Trophoblast cell (in vitro differentiated cells and primary cell): Measurements from ENCODE around the gene EHMT1.
A peak's percentile ranks its signal among the peaks of the same experiment; 100 is the strongest.
"Not testable (repeated sequence)": the region's sequence is repeated elsewhere in the genome, so short reads cannot be mapped to it uniquely, and the experiment has no call there.

Experiments
- DNase-seq, 2 donors: peaks; one replicate each; pipeline ENCODE4 v3.0.0-alpha.2; 2016
- H2AFZ ChIP-seq: 2 replicates; pipeline ENCODE4 v1.6.1; 2013; ENCODE audit warnings: low read length, moderate library complexity, mild to moderate bottlenecking; ENCODE audit not compliant: insufficient read depth, poor library complexity
- H2AK5ac ChIP-seq: 2 replicates; pipeline ENCODE4 v1.6.1; 2013; ENCODE audit warnings: mild to moderate bottlenecking, low read length
- H2BK120ac ChIP-seq: 2 replicates; pipeline ENCODE4 v1.6.1; 2013; ENCODE audit warnings: low read length, mild to moderate bottlenecking, moderate library complexity; ENCODE audit not compliant: insufficient read depth, poor library complexity
- H2BK12ac ChIP-seq: 2 replicates; pipeline ENCODE4 v1.6.1; 2013; ENCODE audit warnings: mild to moderate bottlenecking, low read length, moderate library complexity
- H2BK5ac ChIP-seq: 2 replicates; pipeline ENCODE4 v1.6.1; 2013; ENCODE audit warnings: low read length, low read depth, moderate library complexity, mild to moderate bottlenecking; ENCODE audit not compliant: poor library complexity
- H3K14ac ChIP-seq: 2 replicates; pipeline ENCODE4 v1.6.1; 2013; ENCODE audit warnings: mild to moderate bottlenecking, low read length
- H3K18ac ChIP-seq: 2 replicates; pipeline ENCODE4 v1.6.1; 2013; ENCODE audit warnings: mild to moderate bottlenecking, low read length
- H3K23ac ChIP-seq: 2 replicates; pipeline ENCODE4 v1.6.1; 2013; ENCODE audit warnings: low read length
- H3K27ac ChIP-seq: 2 replicates; pipeline ENCODE4 v1.5.1; 2013; ENCODE audit warnings: low read depth, mild to moderate bottlenecking, inconsistent platforms, low read length, moderate library complexity
- H3K27me3 ChIP-seq: 2 replicates; pipeline ENCODE4 v1.6.1; 2013; ENCODE audit warnings: inconsistent platforms, mild to moderate bottlenecking, low read length, moderate library complexity; ENCODE audit not compliant: insufficient read depth
- H3K36me3 ChIP-seq, 2 experiments: 1 replicate in 1 of 2; 2 replicates in 1 of 2; pipeline ENCODE4 v1.6.1; 2013; ENCODE audit warnings: low read length in 2 of 2, mild to moderate bottlenecking in 2 of 2, moderate library complexity in 1 of 2; ENCODE audit not compliant: insufficient read depth in 2 of 2, control insufficient read depth in 1 of 2
- H3K4ac ChIP-seq: 2 replicates; pipeline ENCODE4 v1.6.1; 2013; ENCODE audit warnings: low read depth, mild to moderate bottlenecking, low read length, moderate library complexity
- H3K4me1 ChIP-seq, 2 experiments: 1 replicate in 1 of 2; 2 replicates in 1 of 2; pipeline ENCODE4 v1.6.1; 2013; ENCODE audit warnings: low read length in 2 of 2, mild to moderate bottlenecking in 2 of 2, moderate library complexity in 1 of 2; ENCODE audit not compliant: insufficient read depth in 2 of 2, control insufficient read depth in 1 of 2
- H3K4me2 ChIP-seq: 2 replicates; pipeline ENCODE4 v1.6.1; 2013; ENCODE audit warnings: inconsistent platforms, mild to moderate bottlenecking, low read length, moderate library complexity
- H3K4me3 ChIP-seq: 2 replicates; pipeline ENCODE4 v1.5.1; 2013; ENCODE audit warnings: mild to moderate bottlenecking, low read depth, low read length, inconsistent platforms
- H3K79me1 ChIP-seq: one replicate; pipeline ENCODE4 v1.6.1; 2013; ENCODE audit warnings: low read length
- H3K79me2 ChIP-seq: 2 replicates; pipeline ENCODE4 v1.6.1; 2013; ENCODE audit warnings: low read length, mild to moderate bottlenecking; ENCODE audit not compliant: control insufficient read depth, insufficient read depth, poor library complexity
- H3K9ac ChIP-seq: 2 replicates; pipeline ENCODE4 v1.6.1; 2013; ENCODE audit warnings: mild to moderate bottlenecking, low read length
- H3K9me3 ChIP-seq: 2 replicates; pipeline ENCODE4 v1.6.1; 2013; ENCODE audit warnings: low read depth, mild to moderate bottlenecking, control low read depth, inconsistent platforms, low read length; ENCODE audit not compliant: insufficient read depth
- H4K12ac ChIP-seq: 2 replicates; pipeline ENCODE4 v1.6.1; 2013; ENCODE audit warnings: low read depth, mild to moderate bottlenecking, low read length, moderate library complexity
- H4K8ac ChIP-seq: 2 replicates; pipeline ENCODE4 v1.6.1; 2013; ENCODE audit warnings: low read depth, mild to moderate bottlenecking, low read length, moderate library complexity
- H4K91ac ChIP-seq: one replicate; pipeline ENCODE4 v1.6.1; 2013; ENCODE audit warnings: low read depth, mild to moderate bottlenecking, low read length, moderate library complexity
- WGBS: extraction: QIAGEN DNeasy Blood & Tissue Kit; methylation state at CpG from one replicate; pipeline ENCODE4 v1.1.7; 2013; ENCODE audit warnings: missing lambda C conversion rate; ENCODE audit not compliant: insufficient read length, insufficient coverage; ENCODE audit errors: extremely low coverage; 5-methylcytosine and 5-hydroxymethylcytosine counted together

Gene EHMT1

DNA sequence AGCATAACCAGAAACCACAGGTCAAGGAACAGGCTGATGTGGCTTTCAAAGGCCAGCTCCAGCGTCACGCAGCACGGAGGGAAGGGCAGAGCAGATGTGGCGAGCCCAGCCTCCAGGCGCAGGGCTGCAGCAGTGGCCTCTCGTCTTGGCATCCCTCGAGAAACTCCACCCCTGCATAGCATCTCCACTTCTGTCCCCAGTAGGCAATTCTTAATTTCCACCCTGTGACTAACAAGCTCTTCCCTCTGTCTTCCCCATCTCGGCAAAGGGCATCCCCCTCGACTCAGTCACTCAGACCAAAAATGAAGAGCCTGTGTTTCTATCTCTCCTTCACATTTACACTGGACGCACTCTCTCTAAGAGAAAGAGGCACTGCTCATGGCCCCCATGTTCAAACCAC, 257.0 kb downstream of the EHMT1 start:
- no peak overlapping the region for H3K9ac ChIP-seq
- H3K14ac ChIP-seq = no peak overlapping the region
- no peak overlapping the region for H4K8ac ChIP-seq
- H3K9me3 ChIP-seq = peaks cover 45% of the 10 kb centered on the region
- WGBS = no CpG with 5 or more reads among the region's 10 CpGs
- H2AK5ac ChIP-seq = no peak overlapping the region
- peaks cover 16% of the 10 kb centered on the region for H3K27me3 ChIP-seq
- peaks cover 3 to 4% of the 10 kb centered on the region in 2 experiments for H3K4me1 ChIP-seq
- H2BK120ac ChIP-seq = no peak overlapping the region
- no peak overlapping the region for H3K18ac ChIP-seq
- no peak overlapping the region for H2BK5ac ChIP-seq
- H3K79me2 ChIP-seq = no peaks in the 10 kb centered on the region
- H3K4ac ChIP-seq = no peak overlapping the region
- H3K27ac ChIP-seq = no peak overlapping the region
- DNase-seq = no peak
- H3K4me3 ChIP-seq = no peak overlapping the region
- H3K36me3 ChIP-seq = no peaks in the 10 kb centered on the region
- H4K91ac ChIP-seq = no peak overlapping the region
- H3K23ac ChIP-seq = no peak overlapping the region
- no peak overlapping the region for H3K4me2 ChIP-seq
- no peak overlapping the region for H2BK12ac ChIP-seq
- no peak overlapping the region for H2AFZ ChIP-seq
- no peaks in the 10 kb centered on the region for H3K79me1 ChIP-seq
- H4K12ac ChIP-seq = no peak overlapping the region

DNA sequence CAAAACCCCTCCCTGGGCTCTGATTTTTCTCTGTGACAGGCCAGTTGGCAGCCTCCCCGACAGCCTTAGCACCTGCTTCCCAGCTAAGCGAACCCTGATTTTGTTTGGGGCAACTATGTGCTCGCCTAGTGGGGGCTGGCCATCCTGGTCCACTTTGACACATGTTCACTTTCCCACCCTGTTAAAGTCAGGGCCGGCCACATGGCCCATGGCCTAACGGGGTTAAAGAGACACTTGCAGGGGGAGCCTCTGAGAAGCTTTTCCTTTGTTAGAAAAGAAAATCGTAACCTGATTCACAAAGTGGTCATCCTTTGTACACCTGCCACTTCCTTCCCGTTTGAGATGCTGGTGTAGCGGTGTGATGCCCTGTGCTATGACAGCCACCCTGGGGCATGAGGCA, 257.5 kb downstream of the EHMT1 start:
- Histone ChIP-seq H3K4me3 (no peak overlapping the region), H3K36me3 (no peaks in the 10 kb centered on the region), H3K9ac (no peak overlapping the region)

DNA sequence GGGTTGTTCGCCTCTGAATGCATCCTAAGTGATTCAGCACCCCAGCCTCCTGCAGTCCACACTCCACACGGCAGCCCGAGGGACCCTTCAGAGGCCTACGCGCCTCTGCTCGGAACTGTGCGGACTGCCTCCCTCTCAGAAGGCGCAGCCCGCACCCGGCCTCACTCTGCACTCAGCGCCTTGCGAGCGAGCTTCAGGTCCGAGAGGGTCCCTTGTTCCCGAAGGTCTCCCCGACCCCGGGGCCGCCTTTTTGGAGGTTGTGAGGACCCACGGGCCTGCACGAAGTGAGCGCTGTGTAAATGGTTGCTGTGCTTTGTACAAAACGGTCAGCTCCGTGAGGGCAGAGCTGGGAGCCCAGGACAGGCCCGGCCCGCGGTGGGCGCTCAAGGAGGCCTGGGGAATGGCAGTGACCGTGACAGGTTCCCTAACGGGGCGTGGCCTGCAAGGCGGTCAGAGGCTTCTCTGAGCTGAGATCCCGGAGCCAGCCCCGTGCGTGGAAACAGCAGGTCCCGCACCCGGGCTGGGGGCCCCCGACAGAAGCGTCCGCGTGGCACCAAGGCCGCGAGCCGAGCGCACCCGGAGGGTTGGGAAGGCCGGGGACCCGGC, 258.1 kb downstream of the EHMT1 start:
- Histone ChIP-seq H3K27ac (no peak overlapping the region), H3K27me3 (peaks cover 16% of the 10 kb centered on the region), H3K79me2 (no peaks in the 10 kb centered on the region), H3K14ac (no peak overlapping the region), H4K8ac (no peak overlapping the region), H2BK120ac (no peak overlapping the region), H3K9ac (no peak overlapping the region), H2AK5ac (no peak overlapping the region), H3K9me3 (peaks cover 50% of the 10 kb centered on the region), H2BK5ac (no peak overlapping the region), H2AFZ (no peak overlapping the region), H3K4ac (no peak overlapping the region), H3K36me3 (no peaks in the 10 kb centered on the region), H2BK12ac (no peak overlapping the region), H4K91ac (no peak overlapping the region), H4K12ac (no peak overlapping the region), H3K4me2 (no peak overlapping the region), H3K79me1 (no peaks in the 10 kb centered on the region), H3K18ac (no peak overlapping the region), H3K4me1 (peaks cover 3 to 4% of the 10 kb centered on the region in 2 experiments), H3K23ac (no peak overlapping the region), H3K4me3 (no peak overlapping the region)
- DNase-seq = no peak
- no CpG with 5 or more reads among the region's 47 CpGs for WGBS

More for the DNA sequence above, 257.5 kb downstream of the EHMT1 start:
- H4K91ac ChIP-seq = no peak overlapping the region
- H2BK12ac ChIP-seq = no peak overlapping the region
- no peak for DNase-seq
- H3K4ac ChIP-seq = no peak overlapping the region
- WGBS = no CpG with 5 or more reads among the region's 8 CpGs
- H3K18ac ChIP-seq = no peak overlapping the region
- H3K4me2 ChIP-seq = no peak overlapping the region
- peaks cover 3 to 4% of the 10 kb centered on the region in 2 experiments for H3K4me1 ChIP-seq
- H3K14ac ChIP-seq = no peak overlapping the region
- H2AK5ac ChIP-seq = no peak overlapping the region
- H3K9me3 ChIP-seq = peaks cover 45% of the 10 kb centered on the region
- H3K79me2 ChIP-seq = no peaks in the 10 kb centered on the region
- no peak overlapping the region for H3K27ac ChIP-seq
- no peak overlapping the region for H3K23ac ChIP-seq
- H2AFZ ChIP-seq = no peak overlapping the region
- H3K79me1 ChIP-seq = no peaks in the 10 kb centered on the region
- H4K8ac ChIP-seq = no peak overlapping the region
- peaks cover 16% of the 10 kb centered on the region for H3K27me3 ChIP-seq
- no peak overlapping the region for H2BK120ac ChIP-seq
- no peak overlapping the region for H2BK5ac ChIP-seq
- no peak overlapping the region for H4K12ac ChIP-seq

DNA sequence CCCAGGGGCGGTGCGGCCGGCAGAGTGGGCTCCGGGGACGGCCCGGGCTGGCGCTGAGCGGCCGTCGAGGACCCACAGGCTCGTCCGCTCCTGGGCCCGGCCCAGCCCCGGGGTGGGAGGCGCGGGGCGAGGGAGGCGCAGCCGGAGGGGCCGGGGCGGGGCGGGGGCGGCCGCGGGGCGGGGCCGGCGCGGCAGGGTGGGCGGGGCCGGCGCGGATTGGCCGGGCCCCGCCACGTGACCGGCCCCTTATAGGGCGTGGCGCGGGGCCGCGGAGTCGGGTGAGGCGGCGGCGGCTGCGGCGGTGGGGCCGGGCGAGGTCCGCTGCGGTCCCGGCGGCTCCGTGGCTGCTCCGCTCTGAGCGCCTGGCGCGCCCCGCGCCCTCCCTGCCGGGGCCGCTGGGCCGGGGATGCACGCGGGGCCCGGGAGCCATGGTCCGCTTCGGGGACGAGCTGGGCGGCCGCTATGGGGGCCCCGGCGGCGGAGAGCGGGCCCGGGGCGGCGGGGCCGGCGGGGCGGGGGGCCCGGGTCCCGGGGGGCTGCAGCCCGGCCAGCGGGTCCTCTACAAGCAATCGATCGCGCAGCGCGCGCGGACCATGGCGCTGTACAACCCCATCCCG, 258.8 kb downstream of the EHMT1 start, which contains the start of gene CACNA1B:
Gene CACNA1B, plus strand, starts transcription at position 277 of the 617 bp plus-strand sequence. Its CDS starts 152 bp downstream, at position 429.
- H3K4ac ChIP-seq, H2BK5ac ChIP-seq, H4K91ac ChIP-seq, H2AFZ ChIP-seq, H3K14ac ChIP-seq, H2AK5ac ChIP-seq, H3K4me1 ChIP-seq, H3K79me2 ChIP-seq, H3K9ac ChIP-seq, H3K18ac ChIP-seq, H2BK120ac ChIP-seq, DNase-seq, H3K36me3 ChIP-seq, H3K79me1 ChIP-seq, H3K23ac ChIP-seq, H2BK12ac ChIP-seq, H4K8ac ChIP-seq, H3K27ac ChIP-seq, H4K12ac ChIP-seq: not testable (repeated sequence)
- Histone ChIP-seq H3K4me2 (peak within 1 kb of the TSS; percentile 76), H3K4me3 (peak within 1 kb of the TSS; percentile 40), H3K27me3 (peaks cover 16% of the 10 kb centered on the region), H3K9me3 (peaks cover 51% of the 10 kb centered on the region)
- no CpG with 5 or more reads among the region's 95 CpGs for WGBS
